Measurements from ENCODE around the gene GOLGB1. TPM values are rescaled to one million over a fixed set of nuclear protein-coding genes. Genes with fewer than 3 reads are reported as not detected.

GOLGB1 gene
- total and polyA plus RNA-seq, 12 donors = 12.3 to 66.8 (median 49.2) TPM

DNA sequence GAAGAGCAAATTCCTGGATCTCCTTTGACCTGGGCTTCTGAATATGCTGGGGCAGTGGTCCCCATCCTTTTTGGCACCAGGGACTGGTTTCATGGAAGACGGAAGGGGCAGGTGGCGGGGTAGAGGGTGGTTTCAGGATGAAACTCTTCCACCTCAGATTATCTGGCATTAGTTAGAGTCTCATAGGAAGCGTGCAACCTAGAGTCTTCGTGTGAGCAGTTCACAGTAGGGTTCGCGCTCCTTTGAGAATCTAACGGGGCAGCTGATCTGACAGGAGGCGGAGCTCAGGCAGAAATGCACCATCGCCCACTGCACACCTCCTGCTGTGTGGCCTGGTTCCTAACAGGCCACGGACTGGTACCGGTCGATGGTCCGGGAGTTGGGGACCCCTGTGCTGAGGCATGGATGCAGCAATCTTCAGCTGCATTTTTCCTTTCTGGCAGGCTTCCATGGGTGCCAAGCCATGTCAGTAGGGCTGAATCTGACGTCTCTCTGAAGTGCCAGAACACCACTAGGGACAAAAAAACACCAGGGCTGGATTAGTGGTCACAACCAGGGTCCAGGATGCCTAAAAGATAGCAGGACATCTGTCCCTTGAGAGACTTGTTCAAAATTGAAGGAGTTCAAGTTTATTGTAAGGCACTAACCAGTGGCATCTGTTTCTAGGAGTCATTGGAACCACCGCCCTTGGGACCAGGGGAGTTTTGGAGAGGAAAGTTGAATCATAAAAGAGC is 8.4 kb upstream of the GOLGB1 start:
- H3K27me3 ChIP-seq = no peaks in the 10 kb centered on the region
- no peaks in the 10 kb centered on the region for H3K9me3 ChIP-seq
- H3K27ac ChIP-seq = peak overlapping the region in 2 of 10 donors; percentile 19 to 38
- H3K4me1 ChIP-seq = peaks cover 0 to 23% (median 2%) of the 10 kb centered on the region in 9 donors
- H3K4me3 ChIP-seq = no peak overlapping the region
- H3K36me3 ChIP-seq = no peaks in the 10 kb centered on the region
- 75 to 78% methylated on average over 15 of the region's 15 CpGs for WGBS, 2 donors
- DNase-seq (no peak), ATAC-seq (peak in 3 of 8 donors; percentile 16 to 27 (median 26))
- intact Hi-C loops (cut with DNase I) = loop anchor here in 2 of 10 donors (10.0 kb wide), 1 partner anchor 213 kb away; the partner anchor contains the start of gene POLQ (in 2 of the 2)
- TF ChIP-seq, protein P1, sequence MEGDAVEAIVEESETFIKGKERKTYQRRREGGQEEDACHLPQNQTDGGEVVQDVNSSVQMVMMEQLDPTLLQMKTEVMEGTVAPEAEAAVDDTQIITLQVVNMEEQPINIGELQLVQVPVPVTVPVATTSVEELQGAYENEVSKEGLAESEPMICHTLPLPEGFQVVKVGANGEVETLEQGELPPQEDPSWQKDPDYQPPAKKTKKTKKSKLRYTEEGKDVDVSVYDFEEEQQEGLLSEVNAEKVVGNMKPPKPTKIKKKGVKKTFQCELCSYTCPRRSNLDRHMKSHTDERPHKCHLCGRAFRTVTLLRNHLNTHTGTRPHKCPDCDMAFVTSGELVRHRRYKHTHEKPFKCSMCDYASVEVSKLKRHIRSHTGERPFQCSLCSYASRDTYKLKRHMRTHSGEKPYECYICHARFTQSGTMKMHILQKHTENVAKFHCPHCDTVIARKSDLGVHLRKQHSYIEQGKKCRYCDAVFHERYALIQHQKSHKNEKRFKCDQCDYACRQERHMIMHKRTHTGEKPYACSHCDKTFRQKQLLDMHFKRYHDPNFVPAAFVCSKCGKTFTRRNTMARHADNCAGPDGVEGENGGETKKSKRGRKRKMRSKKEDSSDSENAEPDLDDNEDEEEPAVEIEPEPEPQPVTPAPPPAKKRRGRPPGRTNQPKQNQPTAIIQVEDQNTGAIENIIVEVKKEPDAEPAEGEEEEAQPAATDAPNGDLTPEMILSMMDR (IDR thresholded peaks at IDR 0.05) = no peak

DNA sequence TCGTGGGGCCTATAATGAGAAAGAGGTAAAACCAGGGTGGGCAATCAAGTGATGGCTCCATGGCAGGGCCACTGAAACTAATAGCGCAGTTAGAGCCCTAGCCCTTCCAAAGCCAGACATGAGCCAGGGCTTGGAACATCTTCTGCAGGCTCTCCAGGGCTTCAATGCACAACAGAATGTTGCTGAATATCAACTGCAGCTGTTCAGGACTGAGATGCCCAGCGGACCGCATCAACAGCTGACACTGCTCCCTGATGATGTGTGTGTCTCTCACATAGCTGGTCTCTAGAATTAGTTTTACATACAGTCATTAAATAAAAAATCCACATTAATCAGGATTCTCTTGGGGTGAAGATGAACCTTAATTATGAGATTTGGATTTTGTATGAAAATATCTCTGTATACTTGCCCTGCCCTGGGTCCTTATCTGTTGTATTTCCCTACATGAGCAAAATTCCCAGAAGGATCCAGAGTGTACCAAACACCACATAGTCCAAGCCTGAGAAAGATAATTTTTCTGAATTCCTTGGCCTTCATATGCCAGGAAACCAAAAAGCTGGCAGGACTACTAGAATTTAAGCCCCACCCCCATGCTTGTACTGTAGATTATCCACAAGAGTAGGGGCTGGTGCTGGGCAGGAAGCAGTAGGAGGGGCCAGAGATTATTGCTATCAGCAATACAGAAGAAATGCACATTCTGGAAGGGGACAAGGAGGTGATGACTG is 7.7 kb upstream of the GOLGB1 start:
- Histone ChIP-seq H3K27ac (peak overlapping the region in 3 of 10 donors; percentile 12 to 38 (median 19)), H3K9me3 (no peaks in the 10 kb centered on the region), H3K4me3 (no peak overlapping the region), H3K36me3 (no peaks in the 10 kb centered on the region), H3K4me1 (peaks cover 0 to 23% (median 2%) of the 10 kb centered on the region in 9 donors), H3K27me3 (no peaks in the 10 kb centered on the region)
- TF ChIP-seq, protein P1 (IDR thresholded peaks at IDR 0.05) = no peak
- intact Hi-C loops (cut with DNase I) = loop anchor here in 2 of 10 donors (10.0 kb wide), 1 partner anchor 212 kb away; the partner anchor contains the start of gene POLQ (in 2 of the 2)
- ATAC-seq (peak; percentile 44 to 86 (median 66)), DNase-seq (peak in 1 of 2 donors; percentile 36)
- WGBS, 2 donors = 66 to 72% methylated on average over 4 of the region's 4 CpGs

DNA sequence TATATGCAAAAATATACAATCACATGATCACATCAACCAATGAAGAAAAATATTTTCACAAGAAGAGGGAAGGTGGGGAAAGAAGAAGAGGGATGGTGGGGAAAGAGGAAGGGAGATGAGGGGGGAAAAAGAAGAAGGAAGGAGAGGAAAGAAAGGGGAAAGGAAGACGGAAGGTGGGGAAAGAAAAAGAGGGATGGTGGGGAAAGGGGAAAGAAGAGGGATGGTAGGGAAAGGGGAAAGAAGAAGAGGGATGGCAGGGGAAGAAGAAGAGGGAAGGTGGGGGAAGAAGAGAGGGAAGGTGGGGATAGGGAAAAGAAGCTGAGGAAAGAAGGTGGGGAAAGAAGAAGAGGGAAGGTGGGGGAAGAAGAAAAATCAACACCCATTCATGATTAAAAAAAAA is 3.2 kb upstream of the GOLGB1 start:
- no peaks in the 10 kb centered on the region for H3K9me3 ChIP-seq
- no peak overlapping the region for H3K4me3 ChIP-seq
- TF ChIP-seq, protein P1 (IDR thresholded peaks at IDR 0.05) = no peak
- ATAC-seq (no peak), DNase-seq (no peak)
- 38 to 51% methylated on average over 1 of the region's 1 CpG for WGBS, 2 donors
- peaks cover 7 to 28% (median 21%) of the 10 kb centered on the region in 9 donors for H3K4me1 ChIP-seq
- intact Hi-C loops (cut with DNase I) = loop anchor here in 3 of 10 donors (5.0 to 10.0 kb wide), 2 partner anchors 80 to 208 kb away; partner anchors contain the start of gene POLQ (in 2 of the 3)
- no peaks in the 10 kb centered on the region for H3K27me3 ChIP-seq
- H3K36me3 ChIP-seq = no peaks in the 10 kb centered on the region
- H3K27ac ChIP-seq = no peak overlapping the region

DNA sequence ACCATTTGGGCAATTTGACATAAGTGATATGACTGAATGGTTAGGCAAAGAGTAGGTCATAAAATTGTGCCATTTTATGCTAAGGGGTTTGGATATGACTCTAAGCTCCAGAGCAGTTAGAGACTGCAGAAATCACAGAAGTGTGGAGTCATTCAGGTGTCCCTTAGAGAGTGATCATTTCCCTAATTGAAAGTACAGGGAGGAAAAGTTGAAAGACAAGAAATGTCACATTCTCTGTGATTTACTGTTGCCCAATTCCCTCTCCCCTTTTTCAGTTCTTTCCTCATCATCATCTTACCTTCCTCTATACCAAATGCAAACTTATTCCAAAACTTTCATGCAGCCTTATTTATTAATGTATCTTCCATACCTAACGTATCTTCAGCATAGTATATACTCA is 2.7 kb upstream of the GOLGB1 start:
- TF ChIP-seq, protein P1 (IDR thresholded peaks at IDR 0.05) = no peak
- 83 to 86% methylated on average over 1 of the region's 1 CpG for WGBS, 2 donors
- Histone ChIP-seq H3K4me1 (peaks cover 12 to 28% (median 22%) of the 10 kb centered on the region in 9 donors), H3K27me3 (no peaks in the 10 kb centered on the region), H3K4me3 (no peak overlapping the region), H3K36me3 (no peaks in the 10 kb centered on the region), H3K9me3 (no peaks in the 10 kb centered on the region), H3K27ac (no peak overlapping the region)
- ATAC-seq = no peak
- DNase-seq = no peak
- intact Hi-C loops (cut with DNase I) = loop anchor here in 3 of 10 donors (5.0 to 10.0 kb wide), 2 partner anchors 80 to 207 kb away; partner anchors contain the start of gene POLQ (in 2 of the 3)

All from heart right ventricle (tissue), 16 donors.